GM12878 (cell line): ENCODE results near the gene LRCH4. TPM values are rescaled to one million over a fixed set of nuclear protein-coding genes. Genes with fewer than 3 reads are reported as not detected.

Experiments used
- ATAC-seq: fragments of 200-7000 bp; cut with Tn5 transposase; 3 replicates; pipeline ENCODE4 v1.9.1; 2020; ENCODE audit warnings: mild to moderate bottlenecking, moderate library complexity
- BruUV-seq: library from RNA; stranded (reverse); fragments of 400-500 nt; replicated peaks from 2 replicates; lab custom pipeline; 2021; lab: Mats Ljungman, UMichigan
- CTCF ChIA-PET: fragments of 300-600 bp; sonication (Branson Sonifier 250); formaldehyde crosslinking; extraction: SDS; loops from one replicate; lab custom pipeline; 2021; ENCODE audit warnings: inconsistent platforms; lab: Yijun Ruan, JAX
- POLR2A ChIA-PET: fragments of 350-600 bp; formaldehyde crosslinking; extraction: SDS; loops from one replicate; lab custom pipeline; 2021; ENCODE audit warnings: inconsistent platforms; lab: Charles Lee
- RAD21 ChIA-PET: fragments of 300-600 bp; sonication (Branson Sonifier 250); formaldehyde crosslinking; loops from one replicate; lab custom pipeline; 2023; ENCODE audit warnings: antibody characterized with exemption; ENCODE audit not compliant: unreplicated experiment; lab: Charles Lee
- SMC1A ChIA-PET: fragments of 300-600 bp; sonication (Branson Sonifier 250); formaldehyde crosslinking; loops from one replicate; lab custom pipeline; 2023; ENCODE audit not compliant: unreplicated experiment, uncharacterized antibody; lab: Charles Lee
- DNase-seq: peaks from one replicate; pipeline ENCODE4 v3.0.0-alpha.2; 2011; ENCODE audit warnings: low read depth, low spot score
- FAIRE-seq: peaks from 3 replicates; lab custom pipeline; 2011; peaks lifted over from hg19 to GRCh38; lab: Jason Lieb, UNC
- H2AFZ ChIP-seq: 2 replicates; pipeline ENCODE4 v1.6.0; 2011; ENCODE audit warnings: low read depth, low read length, control low read depth; ENCODE audit not compliant: control insufficient read depth
- H3K27ac ChIP-seq: 2 replicates; pipeline ENCODE4 v1.5.1; 2011; ENCODE audit warnings: control low read depth; ENCODE audit not compliant: control insufficient read depth, insufficient read depth
- H3K27me3 ChIP-seq, 2 experiments: replicated peaks in 1 of 2; 2 replicates each; pipeline versions ENCODE4 v1.6.0 to v1.6.1; 2011; ENCODE audit warnings: low read length in 1 of 2; ENCODE audit not compliant: control insufficient read depth in 2 of 2, insufficient read depth in 2 of 2
- H3K36me3 ChIP-seq, 2 experiments: 2 replicates each; pipeline ENCODE4 v1.5.1; 2011; ENCODE audit warnings: low read length in 1 of 2; ENCODE audit not compliant: control insufficient read depth in 2 of 2, insufficient read depth in 2 of 2
- H3K4me1 ChIP-seq: 2 replicates; pipeline ENCODE4 v1.6.1; 2011; ENCODE audit warnings: mild to moderate bottlenecking, low read length, moderate library complexity, mixed read lengths; ENCODE audit not compliant: control insufficient read depth, insufficient read depth
- H3K4me2 ChIP-seq: 2 replicates; pipeline ENCODE4 v1.6.0; 2011; ENCODE audit warnings: control low read depth; ENCODE audit not compliant: control insufficient read depth, insufficient read depth
- H3K4me3 ChIP-seq: fragments of 200-600 bp; sonication (generic); 2 replicates; pipeline ENCODE4 v1.5.1; 2016
- H3K79me2 ChIP-seq: 2 replicates; pipeline ENCODE4 v1.6.0; 2011; ENCODE audit warnings: low read length; ENCODE audit not compliant: control insufficient read depth, insufficient read depth
- H3K9ac ChIP-seq: 2 replicates; pipeline ENCODE4 v1.8.0; 2011; ENCODE audit warnings: low read length, control low read depth, mixed read lengths; ENCODE audit not compliant: control insufficient read depth, insufficient read depth
- H3K9me3 ChIP-seq: replicated peaks from 3 replicates; pipeline ENCODE4 v1.5.1; 2011; ENCODE audit warnings: mild to moderate bottlenecking, low read length; ENCODE audit not compliant: control insufficient read depth, insufficient read depth
- H4K20me1 ChIP-seq: 2 replicates; pipeline ENCODE4 v1.6.0; 2011; ENCODE audit not compliant: control insufficient read depth, insufficient read depth
- ATF7 ChIP-seq: fragments of 450-650 bp; IDR thresholded peaks from 2 replicates; pipeline ENCODE4 v1.6.1; 2016; ENCODE audit warnings: low read depth, mild to moderate bottlenecking
- BHLHE40 ChIP-seq, 2 experiments: fragments of 450-650 bp in 1 of 2; IDR thresholded peaks; 2 replicates each; pipeline ENCODE4 v1.6.1; 2011 to 2017; ENCODE audit warnings: low read depth in 2 of 2, borderline replicate concordance in 1 of 2, improper control_type of control experiment in 1 of 2, low read length in 1 of 2, mild to moderate bottlenecking in 1 of 2
- CHD2 ChIP-seq: IDR thresholded peaks from 2 replicates; pipeline ENCODE4 v1.6.1; 2011; ENCODE audit warnings: low read depth, low read length, improper control_type of control experiment, borderline replicate concordance
- EP300 ChIP-seq, 2 experiments: fragments of 150-350 bp in 1 of 2; IDR thresholded peaks; 2 replicates each; pipeline ENCODE4 v1.6.1; 2011 to 2012; ENCODE audit warnings: low read depth in 2 of 2, low read length in 2 of 2, borderline replicate concordance in 1 of 2, improper control_type of control experiment in 1 of 2, inconsistent platforms in 1 of 2; ENCODE audit not compliant: control insufficient read depth in 1 of 2
- KDM1A ChIP-seq: fragments of 200-600 bp; sonication (generic); IDR thresholded peaks from 2 replicates; pipeline ENCODE4 v1.6.1; 2016; ENCODE audit warnings: borderline replicate concordance
- NFIC ChIP-seq: IDR thresholded peaks from 2 replicates; pipeline ENCODE4 v1.6.1; 2012; ENCODE audit warnings: low read depth, mild to moderate bottlenecking, inconsistent platforms, low read length, moderate library complexity
- NR2C1 ChIP-seq: fragments of 450-650 bp; IDR thresholded peaks from 2 replicates; pipeline ENCODE4 v1.6.1; 2017; ENCODE audit warnings: antibody characterized with exemption, mild to moderate bottlenecking, moderate library complexity
- RFX5 ChIP-seq: IDR thresholded peaks from 2 replicates; pipeline ENCODE4 v1.6.1; 2011; ENCODE audit warnings: low read depth, low read length, improper control_type of control experiment
- SIN3A ChIP-seq: IDR thresholded peaks from 2 replicates; pipeline ENCODE4 v1.6.1; 2012; ENCODE audit warnings: low read depth, low read length, improper control_type of control experiment
- SMARCA5 ChIP-seq: fragments of 450-650 bp; IDR thresholded peaks from 2 replicates; pipeline ENCODE4 v1.6.1; 2017; ENCODE audit warnings: mild to moderate bottlenecking
- SP1 ChIP-seq: IDR thresholded peaks from one replicate; pipeline ENCODE4 v1.6.1; 2011; ENCODE audit warnings: low read depth, low read length
- TCF12 ChIP-seq: IDR thresholded peaks from 2 replicates; pipeline ENCODE4 v1.6.1; 2011; ENCODE audit warnings: low read depth, mild to moderate bottlenecking, low read length
- WRNIP1 ChIP-seq: IDR thresholded peaks from 2 replicates; pipeline ENCODE4 v1.6.1; 2011; ENCODE audit warnings: low read depth, low read length, improper control_type of control experiment, borderline replicate concordance
- WGBS: methylation state at CpG from one replicate; pipeline ENCODE4 v1.1.6; 2016; ENCODE audit warnings: low lambda C conversion rate; ENCODE audit not compliant: insufficient replicate concordance, insufficient coverage; ENCODE audit errors: missing lambda C conversion rate; 5-methylcytosine and 5-hydroxymethylcytosine counted together
- in situ Hi-C: fragments of 300-500 bp; cut with MboI; formaldehyde crosslinking; loops from 9 replicates; pipeline ENCODE4 v1.14.3; 2018; ENCODE audit warnings: mixed read lengths
- intact Hi-C: fragments of 100-400 bp; cut with micrococcal nuclease; formaldehyde crosslinking; loops from one replicate; pipeline ENCODE4 v1.14.2; 2022; ENCODE audit not compliant: unreplicated experiment
- polyA plus RNA-seq, 11 experiments: library from polyadenylated mRNA; depleted of rRNA in 4 of 11; unstranded in 6 of 11; stranded (reverse) in 5 of 11; fragments of >200 nt; fragmentation: Nextera tagmentation in 4 of 11; fragmentation: Illumina TruSeq in 1 of 11; extraction: Ambion mirVana in 4 of 11; extraction: Trizol in 1 of 11; gene quantifications; 1 replicate in 1 of 11; 2 replicates in 10 of 11; pipeline versions ENCODE4 v1.2.1 to v1.2.3, GENCODE V29; 2011 to 2016; ENCODE audit warnings: inconsistent platforms in 2 of 11, missing spikeins in 2 of 11, low read depth in 1 of 11
- total RNA-seq, 4 experiments: library from RNA; depleted of rRNA in 3 of 4; stranded (reverse); fragments of >200 nt in 3 of 4; fragmentation: Illumina TruSeq in 1 of 4; extraction: Trizol in 1 of 4; gene quantifications; 2 replicates each; pipeline versions ENCODE4 v1.2.1 to v1.2.3, GENCODE V29; 2013 to 2021
- TF ChIP-seq, protein P1 (sequence below): IDR thresholded peaks from 2 replicates; pipeline ENCODE4 v1.6.1; 2012; ENCODE audit warnings: mild to moderate bottlenecking, low read depth, low read length
- TF ChIP-seq, protein P2 (sequence below): fragments of 450-650 bp; IDR thresholded peaks from 2 replicates; pipeline ENCODE4 v1.6.1; 2017; ENCODE audit warnings: borderline replicate concordance
- TF ChIP-seq, protein P3 (sequence below): fragments of 450-650 bp; IDR thresholded peaks from 2 replicates; pipeline ENCODE4 v1.6.1; 2017; ENCODE audit warnings: mild to moderate bottlenecking, low read depth, inconsistent platforms; ENCODE audit not compliant: poor library complexity, severe bottlenecking

The LRCH4 gene
- total and polyA plus RNA-seq, 10 of the 15 experiments (the other 5 are each of a cell fraction or from before 2014, with no cell fraction given): 0.58 to 96.7 (median 28.4) TPM

DNA sequence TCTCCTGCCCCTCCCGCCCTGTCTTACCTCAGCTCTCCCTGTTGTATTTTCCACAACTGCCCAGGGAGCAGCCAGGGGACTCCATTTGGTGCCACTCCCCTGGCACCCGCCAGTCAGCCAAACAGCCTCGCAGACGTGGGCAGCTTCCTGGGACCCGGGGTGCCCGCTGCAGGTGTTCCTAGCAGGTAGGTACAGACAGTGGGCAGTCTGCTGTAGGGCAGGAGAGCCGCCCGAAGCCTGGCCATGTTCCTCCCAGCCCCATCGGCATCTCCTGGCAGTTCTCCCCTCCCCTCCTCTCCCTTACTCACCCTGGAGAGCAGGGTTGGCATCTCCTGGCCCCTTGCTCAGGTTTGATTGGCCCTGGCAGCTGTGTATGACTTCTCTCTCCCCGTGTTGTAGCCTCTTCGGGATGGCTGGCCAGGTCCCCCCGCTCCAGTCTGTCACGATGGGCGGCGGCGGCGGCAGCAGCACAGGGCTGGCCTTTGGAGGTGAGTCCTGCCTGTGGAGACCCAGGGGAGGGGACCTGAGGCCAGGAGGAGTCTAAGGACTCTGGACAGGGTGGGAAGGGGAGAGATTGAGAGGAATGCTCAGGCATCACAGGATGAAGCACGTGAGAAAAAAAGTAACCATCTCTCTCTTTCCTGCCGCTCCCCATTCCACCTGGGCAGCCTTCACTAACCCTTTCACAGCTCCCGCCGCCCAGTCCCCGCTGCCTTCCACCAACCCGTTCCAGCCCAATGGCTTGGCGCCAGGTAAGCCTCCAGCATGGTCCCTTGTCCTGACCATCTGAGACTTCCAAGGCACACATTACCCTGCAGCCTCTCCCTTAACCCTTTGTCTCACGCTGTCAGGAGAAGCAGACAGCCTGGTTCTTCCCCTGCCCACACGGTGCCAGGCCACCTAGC lies 23.5 kb downstream of the LRCH4 start:
- H4K20me1 ChIP-seq: no peaks in the 10 kb centered on the region
- no peaks in the 10 kb centered on the region for H3K27me3 ChIP-seq
- POLR2A ChIA-PET: no interaction called here
- WGBS: 92% methylated on average over 26 of the region's 26 CpGs
- no peak for ATAC-seq
- intact Hi-C loops: loop anchor here (5.0 kb wide), 1 partner anchor 130 kb away; the partner anchor contains the start of gene GIGYF1
- BruUV-seq: no TSS peak
- peaks cover 18 to 27% of the 10 kb centered on the region in 2 experiments; a peak in 3 of 4 replicates for H3K36me3 ChIP-seq
- no peak overlapping the region for H2AFZ ChIP-seq
- no peak for FAIRE-seq
- no peak overlapping the region for H3K4me2 ChIP-seq
- H3K9ac ChIP-seq: no peak overlapping the region
- in situ Hi-C loops: no loop called here
- H3K4me1 ChIP-seq: peaks cover 2% of the 10 kb centered on the region
- RAD21 ChIA-PET: interaction anchor here (1.1 to 4.2 kb wide), 4 partner anchors 17 to 129 kb away, joined by 3 to 90 read pairs (median 22); partner anchors contain the start of genes FBXO24, LRCH4 and TSC22D4
- SMC1A ChIA-PET: interaction anchor here (0.9 to 8.5 kb wide), 4 partner anchors 16 to 70 kb away, joined by 3 to 127 read pairs (median 4); no protein-coding TSS in a partner anchor
- DNase-seq: no peak
- H3K79me2 ChIP-seq: no peaks in the 10 kb centered on the region
- no peaks in the 10 kb centered on the region for H3K9me3 ChIP-seq
- no peak overlapping the region for H3K27ac ChIP-seq
- no peak overlapping the region for H3K4me3 ChIP-seq
- CTCF ChIA-PET: interaction anchor here (0.8 to 12.6 kb wide), 6 partner anchors 15 to 289 kb away, joined by 3 to 190 read pairs (median 26); partner anchors contain the start of genes FBXO24, LRCH4, NYAP1 and TSC22D4
- no peak for TF ChIP-seq NFIC
- TF ChIP-seq SP1: no peak
- no peak for TF ChIP-seq SMARCA5
- no peak for TF ChIP-seq NR2C1
- TF ChIP-seq EP300 (IDR thresholded peaks at IDR 0.05; ENCODE audit: borderline replicate concordance in 1 of 2, control insufficient read depth in 1 of 2, low read depth in 2 of 2, low read length in 2 of 2): no peak
- no peak for TF ChIP-seq WRNIP1
- TF ChIP-seq, protein P1, sequence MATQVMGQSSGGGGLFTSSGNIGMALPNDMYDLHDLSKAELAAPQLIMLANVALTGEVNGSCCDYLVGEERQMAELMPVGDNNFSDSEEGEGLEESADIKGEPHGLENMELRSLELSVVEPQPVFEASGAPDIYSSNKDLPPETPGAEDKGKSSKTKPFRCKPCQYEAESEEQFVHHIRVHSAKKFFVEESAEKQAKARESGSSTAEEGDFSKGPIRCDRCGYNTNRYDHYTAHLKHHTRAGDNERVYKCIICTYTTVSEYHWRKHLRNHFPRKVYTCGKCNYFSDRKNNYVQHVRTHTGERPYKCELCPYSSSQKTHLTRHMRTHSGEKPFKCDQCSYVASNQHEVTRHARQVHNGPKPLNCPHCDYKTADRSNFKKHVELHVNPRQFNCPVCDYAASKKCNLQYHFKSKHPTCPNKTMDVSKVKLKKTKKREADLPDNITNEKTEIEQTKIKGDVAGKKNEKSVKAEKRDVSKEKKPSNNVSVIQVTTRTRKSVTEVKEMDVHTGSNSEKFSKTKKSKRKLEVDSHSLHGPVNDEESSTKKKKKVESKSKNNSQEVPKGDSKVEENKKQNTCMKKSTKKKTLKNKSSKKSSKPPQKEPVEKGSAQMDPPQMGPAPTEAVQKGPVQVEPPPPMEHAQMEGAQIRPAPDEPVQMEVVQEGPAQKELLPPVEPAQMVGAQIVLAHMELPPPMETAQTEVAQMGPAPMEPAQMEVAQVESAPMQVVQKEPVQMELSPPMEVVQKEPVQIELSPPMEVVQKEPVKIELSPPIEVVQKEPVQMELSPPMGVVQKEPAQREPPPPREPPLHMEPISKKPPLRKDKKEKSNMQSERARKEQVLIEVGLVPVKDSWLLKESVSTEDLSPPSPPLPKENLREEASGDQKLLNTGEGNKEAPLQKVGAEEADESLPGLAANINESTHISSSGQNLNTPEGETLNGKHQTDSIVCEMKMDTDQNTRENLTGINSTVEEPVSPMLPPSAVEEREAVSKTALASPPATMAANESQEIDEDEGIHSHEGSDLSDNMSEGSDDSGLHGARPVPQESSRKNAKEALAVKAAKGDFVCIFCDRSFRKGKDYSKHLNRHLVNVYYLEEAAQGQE: no peak
- no peak for TF ChIP-seq KDM1A
- TF ChIP-seq SIN3A: no peak
- TF ChIP-seq, protein P2, sequence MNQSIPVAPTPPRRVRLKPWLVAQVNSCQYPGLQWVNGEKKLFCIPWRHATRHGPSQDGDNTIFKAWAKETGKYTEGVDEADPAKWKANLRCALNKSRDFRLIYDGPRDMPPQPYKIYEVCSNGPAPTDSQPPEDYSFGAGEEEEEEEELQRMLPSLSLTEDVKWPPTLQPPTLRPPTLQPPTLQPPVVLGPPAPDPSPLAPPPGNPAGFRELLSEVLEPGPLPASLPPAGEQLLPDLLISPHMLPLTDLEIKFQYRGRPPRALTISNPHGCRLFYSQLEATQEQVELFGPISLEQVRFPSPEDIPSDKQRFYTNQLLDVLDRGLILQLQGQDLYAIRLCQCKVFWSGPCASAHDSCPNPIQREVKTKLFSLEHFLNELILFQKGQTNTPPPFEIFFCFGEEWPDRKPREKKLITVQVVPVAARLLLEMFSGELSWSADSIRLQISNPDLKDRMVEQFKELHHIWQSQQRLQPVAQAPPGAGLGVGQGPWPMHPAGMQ: no peak
- no peak for TF ChIP-seq BHLHE40 (IDR thresholded peaks at IDR 0.05; ENCODE audit: borderline replicate concordance in 1 of 2, low read depth in 2 of 2, low read length in 1 of 2)
- TF ChIP-seq TCF12: no peak
- no peak for TF ChIP-seq CHD2
- no peak for TF ChIP-seq RFX5
- TF ChIP-seq, protein P3, sequence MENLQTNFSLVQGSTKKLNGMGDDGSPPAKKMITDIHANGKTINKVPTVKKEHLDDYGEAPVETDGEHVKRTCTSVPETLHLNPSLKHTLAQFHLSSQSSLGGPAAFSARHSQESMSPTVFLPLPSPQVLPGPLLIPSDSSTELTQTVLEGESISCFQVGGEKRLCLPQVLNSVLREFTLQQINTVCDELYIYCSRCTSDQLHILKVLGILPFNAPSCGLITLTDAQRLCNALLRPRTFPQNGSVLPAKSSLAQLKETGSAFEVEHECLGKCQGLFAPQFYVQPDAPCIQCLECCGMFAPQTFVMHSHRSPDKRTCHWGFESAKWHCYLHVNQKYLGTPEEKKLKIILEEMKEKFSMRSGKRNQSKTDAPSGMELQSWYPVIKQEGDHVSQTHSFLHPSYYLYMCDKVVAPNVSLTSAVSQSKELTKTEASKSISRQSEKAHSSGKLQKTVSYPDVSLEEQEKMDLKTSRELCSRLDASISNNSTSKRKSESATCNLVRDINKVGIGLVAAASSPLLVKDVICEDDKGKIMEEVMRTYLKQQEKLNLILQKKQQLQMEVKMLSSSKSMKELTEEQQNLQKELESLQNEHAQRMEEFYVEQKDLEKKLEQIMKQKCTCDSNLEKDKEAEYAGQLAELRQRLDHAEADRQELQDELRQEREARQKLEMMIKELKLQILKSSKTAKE: no peak
- no peak for TF ChIP-seq ATF7
